K562 (cell line): ENCODE measurements around the gene GNAI2. TPM values are rescaled to one million over a fixed set of nuclear protein-coding genes. Genes with fewer than 3 reads are reported as not detected.

Experiments used
- C11orf30 ChIP-seq: fragments of 450-650 bp; IDR thresholded peaks from 2 replicates; pipeline ENCODE4 v1.6.1; 2016; ENCODE audit warnings: low read depth, mild to moderate bottlenecking
- EHMT2 ChIP-seq: fragments of 450-650 bp; IDR thresholded peaks from 2 replicates; pipeline ENCODE4 v1.6.1; 2018; ENCODE audit warnings: antibody characterized with exemption
- KLF13 ChIP-seq: fragments of 450-650 bp; IDR thresholded peaks from 2 replicates; pipeline ENCODE4 v1.6.1; 2016; ENCODE audit warnings: missing genetic modification characterization, low read depth, mild to moderate bottlenecking, missing compliant biosample characterization, moderate library complexity, borderline replicate concordance
- MAFG ChIP-seq: fragments of 450-650 bp; conservative IDR thresholded peaks from 2 replicates; pipeline ENCODE4 v1.6.1; 2016; ENCODE audit warnings: missing genetic modification characterization, missing compliant biosample characterization
- MAFK ChIP-seq: IDR thresholded peaks from 2 replicates; pipeline ENCODE4 v1.6.1; 2011; ENCODE audit warnings: low read length, improper control_type of control experiment
- MYC ChIP-seq, 2 experiments: fragments of 250-450 bp in 1 of 2; sonication (Bioruptor Pico) in 1 of 2; IDR thresholded peaks; 2 replicates each; pipeline versions ENCODE4 v1.5.1 to v1.6.1; 2012 to 2021; ENCODE audit warnings: low read depth in 2 of 2, borderline replicate concordance in 1 of 2, improper control_type of control experiment in 1 of 2, low read length in 1 of 2, mild to moderate bottlenecking in 1 of 2, moderate library complexity in 1 of 2
- NCOA1 ChIP-seq: fragments of 450-650 bp; IDR thresholded peaks from 2 replicates; pipeline ENCODE4 v1.6.1; 2016; ENCODE audit warnings: low read depth
- NCOA6 ChIP-seq: fragments of 450-650 bp; IDR thresholded peaks from 2 replicates; pipeline ENCODE4 v1.6.1; 2017; ENCODE audit warnings: mild to moderate bottlenecking
- NFATC3 ChIP-seq: fragments of 450-650 bp; IDR thresholded peaks from 2 replicates; pipeline ENCODE4 v1.6.1; 2017; ENCODE audit warnings: mild to moderate bottlenecking
- PHF21A ChIP-seq: fragments of 450-650 bp; IDR thresholded peaks from 2 replicates; pipeline ENCODE4 v1.6.1; 2017; ENCODE audit warnings: low read depth, borderline replicate concordance
- RHOXF2B ChIP-seq: fragments of 250-450 bp; sonication (Bioruptor Pico); conservative IDR thresholded peaks from 2 replicates; pipeline ENCODE4 v1.5.1; 2021
- TOE1 ChIP-seq, 2 experiments: fragments of 450-650 bp in 1 of 2; sonication (generic) in 1 of 2; formaldehyde crosslinking in 1 of 2; IDR thresholded peaks; 2 replicates each; pipeline versions ENCODE4 v1.7.1 to v1.8.0; 2016 to 2022; ENCODE audit warnings: borderline replicate concordance in 2 of 2, mild to moderate bottlenecking in 2 of 2, antibody characterized with exemption in 1 of 2, inconsistent platforms in 1 of 2, low read depth in 1 of 2, missing genetic modification reagents in 1 of 2, moderate library complexity in 1 of 2
- U2AF1 ChIP-seq: fragments of 200-400 bp; formaldehyde crosslinking; optimal IDR thresholded peaks from 2 replicates; pipeline ENCODE3; 2017; ENCODE audit warnings: mild to moderate bottlenecking, low read depth, low read length, moderate library complexity
- XRCC4 ChIP-seq: IDR thresholded peaks from one replicate; pipeline ENCODE4 v1.6.1; 2011; ENCODE audit not compliant: insufficient read depth, insufficient read length; ENCODE audit errors: extremely low read depth
- YY1 ChIP-seq, 3 experiments: IDR thresholded peaks; 2 replicates each; pipeline ENCODE4 v1.6.1; 2011; ENCODE audit warnings: low read length in 2 of 3, mild to moderate bottlenecking in 2 of 3, moderate library complexity in 2 of 3, borderline replicate concordance in 1 of 3, control low read depth in 1 of 3, low read depth in 1 of 3; ENCODE audit not compliant: insufficient read depth in 3 of 3, insufficient replicate concordance in 2 of 3, control insufficient read depth in 1 of 3, insufficient read length in 1 of 3; ENCODE audit errors: extremely low read depth in 1 of 3
- ZKSCAN3 ChIP-seq: fragments of 250-450 bp; sonication (Bioruptor Pico); IDR thresholded peaks from 2 replicates; pipeline ENCODE4 v1.4.0; 2020
- ZNF436 ChIP-seq: fragments of 250-450, 450-650 bp; sonication (Bioruptor Pico); formaldehyde crosslinking; IDR thresholded peaks from 2 replicates; pipeline ENCODE4 v1.7.0; 2020; ENCODE audit warnings: mild to moderate bottlenecking
- ZNF699 ChIP-seq: fragments of 250-450 bp; sonication (Bioruptor Pico); IDR thresholded peaks from 2 replicates; pipeline ENCODE4 v1.8.0; 2021; ENCODE audit warnings: mild to moderate bottlenecking, moderate library complexity; ENCODE audit not compliant: insufficient replicate concordance
- ZNF75A ChIP-seq: fragments of 450-650 bp; formaldehyde crosslinking; IDR thresholded peaks from 2 replicates; pipeline ENCODE4 v1.4.0; 2020; ENCODE audit warnings: mild to moderate bottlenecking
- ZNF785 ChIP-seq: fragments of 250-450 bp; sonication (Bioruptor Pico); IDR thresholded peaks from 2 replicates; pipeline ENCODE4 v1.4.0; 2020; ENCODE audit warnings: mild to moderate bottlenecking
- polyA plus RNA-seq, 8 experiments: library from polyadenylated mRNA; depleted of rRNA in 4 of 8; stranded (reverse) in 5 of 8; unstranded in 3 of 8; fragments of >200 nt; fragmentation: Nextera tagmentation in 2 of 8; fragmentation: Illumina TruSeq in 1 of 8; extraction: Ambion mirVana in 2 of 8; extraction: Trizol in 1 of 8; gene quantifications; 2 replicates each; pipeline versions ENCODE4 v1.2.1 to v1.2.3, GENCODE V29; 2011 to 2014; ENCODE audit warnings: inconsistent platforms in 1 of 8, missing spikeins in 1 of 8
- total RNA-seq, 7 experiments: library from RNA; depleted of rRNA in 6 of 7; stranded (reverse); fragments of >200 nt in 6 of 7; fragmentation: Illumina TruSeq in 2 of 7; extraction: Trizol in 2 of 7; gene quantifications; 2 replicates each; pipeline versions ENCODE4 v1.2.1 to v1.2.3, GENCODE V29; 2011 to 2021; ENCODE audit warnings: low replicate concordance in 1 of 7
- TF ChIP-seq, protein P1 (sequence below): fragments of 250-450 bp; sonication (Bioruptor Pico); IDR thresholded peaks from 2 replicates; pipeline ENCODE4 v1.5.0; 2021; ENCODE audit warnings: mild to moderate bottlenecking, borderline replicate concordance
- TF ChIP-seq, protein P2 (sequence below): fragments of 250-450 bp; sonication (Bioruptor Pico); IDR thresholded peaks from 2 replicates; pipeline ENCODE4 v1.8.0; 2022; ENCODE audit warnings: moderate library complexity, mild to moderate bottlenecking, inconsistent platforms

The GNAI2 gene
- total and polyA plus RNA-seq, 9 of the 15 experiments (the other 6 are each of a cell fraction or from before 2014, with no cell fraction given), result 1.1 to 72.2 (median 42.7) TPM

- TF ChIP-seq, protein P1, sequence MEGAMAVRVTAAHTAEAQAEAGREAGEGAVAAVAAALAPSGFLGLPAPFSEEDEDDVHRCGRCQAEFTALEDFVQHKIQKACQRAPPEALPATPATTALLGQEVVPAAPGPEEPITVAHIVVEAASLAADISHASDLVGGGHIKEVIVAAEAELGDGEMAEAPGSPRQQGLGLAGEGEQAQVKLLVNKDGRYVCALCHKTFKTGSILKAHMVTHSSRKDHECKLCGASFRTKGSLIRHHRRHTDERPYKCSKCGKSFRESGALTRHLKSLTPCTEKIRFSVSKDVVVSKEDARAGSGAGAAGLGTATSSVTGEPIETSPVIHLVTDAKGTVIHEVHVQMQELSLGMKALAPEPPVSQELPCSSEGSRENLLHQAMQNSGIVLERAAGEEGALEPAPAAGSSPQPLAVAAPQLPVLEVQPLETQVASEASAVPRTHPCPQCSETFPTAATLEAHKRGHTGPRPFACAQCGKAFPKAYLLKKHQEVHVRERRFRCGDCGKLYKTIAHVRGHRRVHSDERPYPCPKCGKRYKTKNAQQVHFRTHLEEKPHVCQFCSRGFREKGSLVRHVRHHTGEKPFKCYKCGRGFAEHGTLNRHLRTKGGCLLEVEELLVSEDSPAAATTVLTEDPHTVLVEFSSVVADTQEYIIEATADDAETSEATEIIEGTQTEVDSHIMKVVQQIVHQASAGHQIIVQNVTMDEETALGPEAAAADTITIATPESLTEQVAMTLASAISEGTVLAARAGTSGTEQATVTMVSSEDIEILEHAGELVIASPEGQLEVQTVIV (CRISPR knock-in tag), result no peak
- no peak for TF ChIP-seq MYC (IDR thresholded peaks at IDR 0.05; ENCODE audit: low read depth, low read length)
- no peak for TF ChIP-seq MYC (CRISPR knock-in tag; IDR thresholded peaks at IDR 0.05; ENCODE audit: borderline replicate concordance, low read depth)
- no peak for TF ChIP-seq MAFG (tag)
- TF ChIP-seq ZNF436, result no peak
- no peak for TF ChIP-seq RHOXF2B (CRISPR knock-in tag)
- TF ChIP-seq, protein P2, sequence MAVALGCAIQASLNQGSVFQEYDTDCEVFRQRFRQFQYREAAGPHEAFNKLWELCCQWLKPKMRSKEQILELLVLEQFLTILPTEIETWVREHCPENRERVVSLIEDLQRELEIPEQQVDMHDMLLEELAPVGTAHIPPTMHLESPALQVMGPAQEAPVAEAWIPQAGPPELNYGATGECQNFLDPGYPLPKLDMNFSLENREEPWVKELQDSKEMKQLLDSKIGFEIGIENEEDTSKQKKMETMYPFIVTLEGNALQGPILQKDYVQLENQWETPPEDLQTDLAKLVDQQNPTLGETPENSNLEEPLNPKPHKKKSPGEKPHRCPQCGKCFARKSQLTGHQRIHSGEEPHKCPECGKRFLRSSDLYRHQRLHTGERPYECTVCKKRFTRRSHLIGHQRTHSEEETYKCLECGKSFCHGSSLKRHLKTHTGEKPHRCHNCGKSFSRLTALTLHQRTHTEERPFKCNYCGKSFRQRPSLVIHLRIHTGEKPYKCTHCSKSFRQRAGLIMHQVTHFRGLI (CRISPR knock-in tag), result no peak
- TF ChIP-seq MAFK, result no peak
- no peak; the same call in 1 of the 2 replicates for TF ChIP-seq PHF21A
- TF ChIP-seq TOE1 (IDR thresholded peaks at IDR 0.05; ENCODE audit: borderline replicate concordance), result no peak
- no peak for TF ChIP-seq TOE1 (CRISPR knock-in tag; IDR thresholded peaks at IDR 0.05; ENCODE audit: borderline replicate concordance, low read depth)
- TF ChIP-seq C11orf30, result peak; percentile 52; the same call in 1 of the 2 replicates
- no peak for TF ChIP-seq KLF13
- no peak for TF ChIP-seq ZNF699
- TF ChIP-seq U2AF1, result no peak
- TF ChIP-seq NFATC3, result no peak
- TF ChIP-seq ZNF785 (CRISPR knock-in tag), result no peak
- no peak for TF ChIP-seq EHMT2
- no peak for TF ChIP-seq XRCC4
- TF ChIP-seq ZKSCAN3 (CRISPR knock-in tag), result no peak
- TF ChIP-seq NCOA1, result peak; percentile 11; the same call in 1 of the 2 replicates
- TF ChIP-seq ZNF75A, result no peak
- no peak for TF ChIP-seq YY1 (IDR thresholded peaks at IDR 0.05; ENCODE audit: borderline replicate concordance in 1 of 3, control insufficient read depth in 1 of 3, extremely low read depth in 1 of 3, insufficient read depth in 3 of 3, insufficient read length in 1 of 3, insufficient replicate concordance in 2 of 3, low read depth in 1 of 3, low read length in 2 of 3)
- no peak for TF ChIP-seq NCOA6
Observed at GRCh38 chr3:50246517-50246954, 10.5 kb downstream of the GNAI2 start (continued).
